SU-DHL-6 (cell line): Measurements from ENCODE around the gene NHLRC4.

Experiments
- H2AFZ ChIP-seq: fragments of 200-600 bp; sonication (generic); 2 replicates; pipeline ENCODE4 v1.6.1; 2014; ENCODE audit warnings: low read depth, mild to moderate bottlenecking, moderate library complexity, mixed read lengths, antibody characterized with exemption, low read length; ENCODE audit not compliant: severe bottlenecking
- H3F3A ChIP-seq: fragments of 200-600 bp; shearing (Covaris generic); 2 replicates; pipeline ENCODE4 v1.6.0; 2016; ENCODE audit warnings: antibody characterized with exemption, mild to moderate bottlenecking; ENCODE audit not compliant: insufficient read depth
- H3K27ac ChIP-seq: fragments of 200-600 bp; sonication (generic); 2 replicates; pipeline ENCODE4 v1.5.1; 2016; ENCODE audit warnings: low read depth, mild to moderate bottlenecking, low read length, moderate library complexity, mixed read lengths
- H3K27me3 ChIP-seq: fragments of 200-600 bp; sonication (generic), shearing (Covaris generic); 2 replicates; pipeline ENCODE4 v1.6.0; 2014; ENCODE audit warnings: mild to moderate bottlenecking, low read length
- H3K36me3 ChIP-seq: fragments of 200-600 bp; sonication (generic); 2 replicates; pipeline ENCODE4 v1.6.1; 2014; ENCODE audit warnings: mild to moderate bottlenecking, low read length, mixed read lengths
- H3K4me2 ChIP-seq: fragments of 300-600, 200-600 bp; shearing (Covaris generic), sonication (generic); 2 replicates; pipeline ENCODE4 v1.6.0; 2014; ENCODE audit warnings: low read length, low read depth, mild to moderate bottlenecking; ENCODE audit not compliant: poor library complexity, severe bottlenecking
- H3K4me3 ChIP-seq: fragments of 200-600 bp; sonication (generic); 2 replicates; pipeline ENCODE4 v1.5.1; 2014; ENCODE audit warnings: antibody characterized with exemption, low read length, mild to moderate bottlenecking, mixed read lengths; ENCODE audit not compliant: insufficient read depth, poor library complexity, severe bottlenecking
- H3K79me2 ChIP-seq: fragments of 200-600 bp; sonication (generic); 2 replicates; pipeline ENCODE4 v1.6.1; 2014; ENCODE audit warnings: mild to moderate bottlenecking, low read length, moderate library complexity; ENCODE audit not compliant: insufficient read depth
- H3K9ac ChIP-seq: fragments of 200-600 bp; sonication (generic); 2 replicates; pipeline ENCODE4 v1.7.0; 2014; ENCODE audit warnings: mild to moderate bottlenecking, low read length
- H3K9me2 ChIP-seq: fragments of 200-600 bp; sonication (generic); replicated peaks from 2 replicates; pipeline ENCODE4 v1.6.1; 2014; ENCODE audit warnings: low read length; ENCODE audit not compliant: insufficient read depth
- H3K9me3 ChIP-seq: fragments of 200-600 bp; sonication (generic); 2 replicates; pipeline ENCODE4 v1.6.1; 2014; ENCODE audit warnings: low read length, mixed read lengths; ENCODE audit not compliant: insufficient read depth
- H4K20me1 ChIP-seq: fragments of 200-600 bp; sonication (generic); 2 replicates; pipeline ENCODE4 v1.6.1; 2014; ENCODE audit warnings: low read depth, mild to moderate bottlenecking, antibody characterized with exemption, low read length, moderate library complexity, mixed read lengths
- EZH2phosphoT487 ChIP-seq: fragments of 200-600 bp; sonication (generic), shearing (Covaris generic); conservative IDR thresholded peaks from 2 replicates; pipeline ENCODE4 v1.6.1; 2018; ENCODE audit warnings: mild to moderate bottlenecking, antibody characterized with exemption, low read length, moderate library complexity, mixed read lengths
- TF ChIP-seq, protein P1 (sequence below): fragments of 200-600 bp; sonication (generic); IDR thresholded peaks from one replicate; pipeline ENCODE4 v1.5.1; 2017; ENCODE audit warnings: antibody characterized with exemption, mild to moderate bottlenecking, low read length, moderate library complexity; ENCODE audit not compliant: insufficient read depth, poor library complexity, severe bottlenecking

The NHLRC4 gene

DNA sequence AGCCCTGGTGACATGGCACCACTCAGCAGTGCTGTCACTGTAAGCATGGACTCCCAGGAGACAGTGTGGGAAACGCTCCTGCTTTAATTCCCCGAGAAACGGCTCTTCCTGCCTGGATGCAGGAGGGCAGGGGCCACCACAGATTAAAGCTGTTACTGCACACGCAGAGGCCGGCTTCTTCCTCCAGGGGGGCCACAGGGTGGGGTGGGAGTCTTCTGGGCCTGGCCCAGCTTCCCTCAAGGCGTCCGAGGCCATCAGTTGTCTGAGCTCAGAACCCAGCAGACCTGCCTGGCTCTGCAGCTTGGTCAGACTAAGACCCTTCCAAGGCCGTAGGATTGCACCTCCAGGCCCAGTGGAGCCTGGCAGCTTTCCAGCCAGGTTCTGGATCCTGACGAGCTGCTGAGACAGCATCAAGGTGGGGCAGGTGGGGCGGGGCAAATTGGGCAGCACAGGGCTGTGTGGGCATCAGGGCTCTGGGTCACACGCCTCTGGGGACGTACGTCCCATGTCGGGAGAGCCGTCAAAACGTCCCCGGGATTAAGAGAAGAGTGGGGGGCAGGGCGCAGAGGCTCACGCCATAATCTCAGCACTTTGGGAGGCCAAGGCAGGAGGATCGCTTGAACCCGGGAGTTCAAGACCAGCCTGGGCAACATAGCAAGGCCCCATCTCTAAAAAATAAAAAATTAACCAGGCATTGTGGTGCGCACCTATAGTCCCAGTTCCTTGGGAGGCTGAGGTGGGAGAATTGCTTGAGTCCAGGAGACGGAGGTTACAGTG is 44.3 kb upstream of the NHLRC4 start:
- Histone ChIP-seq H3K9ac (no peak overlapping the region), H3K9me2 (no peaks in the 10 kb centered on the region), H3K9me3 (no peaks in the 10 kb centered on the region), H3K27me3 (no peaks in the 10 kb centered on the region), H3K27ac (no peak overlapping the region), H3K4me2 (no peak overlapping the region), H3K4me3 (no peak overlapping the region), H4K20me1 (no peaks in the 10 kb centered on the region), H3K36me3 (no peaks in the 10 kb centered on the region), H2AFZ (no peak overlapping the region), H3F3A (0 out of 2 replicates have a peak, but pooled peaks cover 9% of the 10 kb centered on the region), H3K79me2 (0 out of 2 replicates have a peak, but pooled peaks cover 3% of the 10 kb centered on the region)
- no peak for TF ChIP-seq EZH2phosphoT487
- TF ChIP-seq, protein P1, sequence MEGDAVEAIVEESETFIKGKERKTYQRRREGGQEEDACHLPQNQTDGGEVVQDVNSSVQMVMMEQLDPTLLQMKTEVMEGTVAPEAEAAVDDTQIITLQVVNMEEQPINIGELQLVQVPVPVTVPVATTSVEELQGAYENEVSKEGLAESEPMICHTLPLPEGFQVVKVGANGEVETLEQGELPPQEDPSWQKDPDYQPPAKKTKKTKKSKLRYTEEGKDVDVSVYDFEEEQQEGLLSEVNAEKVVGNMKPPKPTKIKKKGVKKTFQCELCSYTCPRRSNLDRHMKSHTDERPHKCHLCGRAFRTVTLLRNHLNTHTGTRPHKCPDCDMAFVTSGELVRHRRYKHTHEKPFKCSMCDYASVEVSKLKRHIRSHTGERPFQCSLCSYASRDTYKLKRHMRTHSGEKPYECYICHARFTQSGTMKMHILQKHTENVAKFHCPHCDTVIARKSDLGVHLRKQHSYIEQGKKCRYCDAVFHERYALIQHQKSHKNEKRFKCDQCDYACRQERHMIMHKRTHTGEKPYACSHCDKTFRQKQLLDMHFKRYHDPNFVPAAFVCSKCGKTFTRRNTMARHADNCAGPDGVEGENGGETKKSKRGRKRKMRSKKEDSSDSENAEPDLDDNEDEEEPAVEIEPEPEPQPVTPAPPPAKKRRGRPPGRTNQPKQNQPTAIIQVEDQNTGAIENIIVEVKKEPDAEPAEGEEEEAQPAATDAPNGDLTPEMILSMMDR = no peak

DNA sequence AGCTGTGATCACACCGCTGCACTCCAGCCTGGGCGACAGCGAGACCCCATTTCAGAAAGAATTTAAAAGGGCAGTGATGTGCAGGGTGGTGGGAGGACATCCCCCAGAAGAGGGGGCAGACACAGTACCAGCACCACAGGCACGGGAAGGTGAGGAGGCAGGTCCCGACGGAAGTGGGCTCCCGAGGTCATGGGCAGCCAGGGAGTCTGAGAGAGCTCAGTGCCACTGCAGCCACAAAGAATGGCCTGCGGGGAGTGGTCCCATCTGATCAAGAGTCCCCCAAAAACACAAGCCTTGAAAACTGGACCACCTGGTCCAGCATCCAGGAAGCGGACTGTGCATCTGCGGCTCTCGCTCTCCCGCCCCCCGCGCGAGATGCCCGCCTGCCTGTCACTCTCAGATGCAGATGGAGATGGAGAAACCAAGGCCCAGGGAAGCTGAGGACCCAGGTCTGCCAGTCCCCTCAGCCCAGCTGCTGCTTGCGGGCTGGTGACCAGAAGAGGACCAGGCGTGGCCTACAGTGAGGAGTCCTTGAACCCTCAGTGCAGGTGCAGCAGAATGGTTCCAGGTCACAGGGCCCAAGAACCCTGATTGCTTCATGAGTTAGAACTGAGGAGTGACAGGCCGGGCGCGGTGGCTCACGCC is 43.6 kb upstream of the NHLRC4 start:
- Histone ChIP-seq H4K20me1 (no peaks in the 10 kb centered on the region), H3K27ac (no peak overlapping the region)

DNA sequence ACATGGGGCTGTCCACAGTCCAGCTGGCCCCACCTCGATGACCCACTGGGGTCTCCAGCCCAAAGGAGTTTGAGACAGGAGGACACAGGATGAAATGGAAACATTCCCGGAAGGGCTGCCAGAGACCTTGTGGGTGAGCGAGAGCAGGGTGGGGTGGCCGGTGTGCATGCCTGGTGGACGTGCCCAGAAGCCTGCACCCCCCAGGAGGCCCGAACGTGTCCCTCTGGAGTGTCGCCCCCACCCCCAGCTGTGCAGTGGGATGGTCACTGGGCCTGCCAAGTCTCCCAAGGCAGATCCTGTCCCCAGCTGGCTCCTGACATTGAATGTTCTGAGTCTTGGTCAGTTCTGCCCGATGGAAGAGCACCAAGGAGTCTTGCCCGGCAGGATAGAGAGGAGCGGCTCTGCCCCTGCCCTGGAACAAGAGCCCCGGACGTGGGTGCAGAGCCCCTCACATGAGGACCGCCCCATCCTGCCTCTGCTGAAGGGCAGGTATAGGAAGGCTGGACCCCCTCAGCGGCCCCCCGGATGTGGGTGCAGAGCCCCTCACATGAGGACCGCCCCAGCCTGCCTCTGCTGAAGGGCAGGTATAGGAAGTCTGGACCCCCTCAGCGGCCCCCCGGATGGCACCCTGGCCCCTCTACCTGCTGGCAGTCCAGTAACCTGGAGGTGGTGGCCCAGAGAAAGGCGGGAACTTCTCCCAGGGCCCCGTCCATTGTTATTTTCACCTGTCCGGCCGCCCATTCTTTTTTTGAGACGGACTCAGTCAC is 42.3 kb upstream of the NHLRC4 start:
- 0 out of 2 replicates have a peak, but pooled peaks cover 9% of the 10 kb centered on the region for H3F3A ChIP-seq
- H2AFZ ChIP-seq = no peak overlapping the region
- H4K20me1 ChIP-seq = no peaks in the 10 kb centered on the region
- no peaks in the 10 kb centered on the region for H3K9me3 ChIP-seq
- H3K9me2 ChIP-seq = no peaks in the 10 kb centered on the region
- H3K36me3 ChIP-seq = no peaks in the 10 kb centered on the region
- no peak overlapping the region for H3K27ac ChIP-seq
- H3K4me2 ChIP-seq = no peak overlapping the region
- no peak for TF ChIP-seq EZH2phosphoT487
- TF ChIP-seq, protein P1 = no peak
- no peaks in the 10 kb centered on the region for H3K27me3 ChIP-seq
- H3K79me2 ChIP-seq = peaks cover 17% of the 10 kb centered on the region
- H3K4me3 ChIP-seq = no peak overlapping the region
- H3K9ac ChIP-seq = no peak overlapping the region

More for the DNA sequence above, 43.6 kb upstream of the NHLRC4 start:
- Histone ChIP-seq H3K36me3 (no peaks in the 10 kb centered on the region), H3K4me3 (no peak overlapping the region), H3K9me3 (no peaks in the 10 kb centered on the region), H3K9ac (no peak overlapping the region), H3K9me2 (no peaks in the 10 kb centered on the region), H3K4me2 (no peak overlapping the region), H3K79me2 (peaks cover 5% of the 10 kb centered on the region), H3F3A (0 out of 2 replicates have a peak, but pooled peaks cover 9% of the 10 kb centered on the region), H2AFZ (no peak overlapping the region), H3K27me3 (no peaks in the 10 kb centered on the region)
- TF ChIP-seq EZH2phosphoT487 = no peak
- TF ChIP-seq, protein P1 = no peak
